DND-41 (cell line): ENCODE results near the gene SND1.

ENCODE experiments used
- CTCF ChIP-seq: IDR thresholded peaks from 2 replicates; pipeline ENCODE4 v1.5.1; 2012; ENCODE audit warnings: borderline replicate concordance, low read length, moderate library complexity, mild to moderate bottlenecking; ENCODE audit not compliant: poor library complexity, severe bottlenecking; ENCODE audit errors: extremely low read depth
- EZH2 ChIP-seq: IDR thresholded peaks from 3 replicates; pipeline ENCODE4 v1.6.1; 2012; ENCODE audit warnings: borderline replicate concordance, low read depth, mild to moderate bottlenecking, moderate library complexity, low read length, inconsistent platforms; ENCODE audit not compliant: severe bottlenecking

- TF ChIP-seq CTCF (no peak), EZH2 (no peak)
These were observed 61.0 kb downstream of the SND1 start for GRCh38 chr7:127713006-127713405.
